H1 (cell line): ENCODE measurements around the gene SAMD7. TPM values are rescaled to one million over a fixed set of nuclear protein-coding genes. Genes with fewer than 3 reads are reported as not detected.

Source experiments
- CTCF ChIA-PET: fragments of 300-600 bp; sonication (Branson Sonifier 250); formaldehyde crosslinking; loops from one replicate; lab custom pipeline; 2021; ENCODE audit not compliant: partially characterized antibody; lab: Charles Lee
- POLR2A ChIA-PET: fragments of 300-600 bp; sonication (Branson Sonifier 250); formaldehyde crosslinking; loops from one replicate; lab custom pipeline; 2021; ENCODE audit warnings: inconsistent platforms; ENCODE audit not compliant: partially characterized antibody; lab: Charles Lee
- DNase-seq, 2 experiments: peaks; one replicate each; pipeline versions ENCODE4 v3.0.0 to v3.0.0-alpha.2; 2010 to 2022; ENCODE audit warnings: low spot score in 2 of 2, low read depth in 1 of 2, mixed read lengths in 1 of 2
- FAIRE-seq: peaks from 2 replicates; lab custom pipeline; 2011; peaks lifted over from hg19 to GRCh38; lab: Jason Lieb, UNC
- H2AFZ ChIP-seq: 2 replicates; pipeline ENCODE4 v1.8.1; 2012; ENCODE audit warnings: low read length, inconsistent platforms
- H2AK5ac ChIP-seq: 2 replicates; pipeline ENCODE4 v1.6.1; 2013; ENCODE audit warnings: low read depth, low read length
- H2BK120ac ChIP-seq: replicated peaks from 2 replicates; pipeline ENCODE3; 2013; ENCODE audit warnings: low read depth, low read length, inconsistent platforms
- H2BK12ac ChIP-seq: 2 replicates; pipeline ENCODE4 v1.6.1; 2013; ENCODE audit warnings: low read depth, low read length
- H2BK15ac ChIP-seq: 2 replicates; pipeline ENCODE4 v1.6.1; 2013; ENCODE audit warnings: low read length
- H2BK20ac ChIP-seq: 2 replicates; pipeline ENCODE4 v1.6.1; 2013; ENCODE audit warnings: low read length
- H2BK5ac ChIP-seq: 2 replicates; pipeline ENCODE4 v1.6.1; 2013; ENCODE audit warnings: low read depth, low read length
- H3K14ac ChIP-seq: 2 replicates; pipeline ENCODE4 v1.6.1; 2013; ENCODE audit warnings: inconsistent platforms; ENCODE audit not compliant: insufficient read length
- H3K18ac ChIP-seq: 2 replicates; pipeline ENCODE4 v1.6.1; 2013; ENCODE audit warnings: low read length; ENCODE audit errors: extremely low read depth
- H3K23ac ChIP-seq: 2 replicates; pipeline ENCODE4 v1.6.1; 2013; ENCODE audit warnings: inconsistent platforms; ENCODE audit not compliant: insufficient read length
- H3K23me2 ChIP-seq: 2 replicates; pipeline ENCODE4 v1.6.1; 2013; ENCODE audit warnings: low read depth, low read length
- H3K27ac ChIP-seq: 2 replicates; pipeline ENCODE4 v1.6.1; 2011; ENCODE audit warnings: low read depth, low read length, inconsistent platforms
- H3K27me3 ChIP-seq, 4 experiments: replicated peaks in 1 of 4; 1 replicate in 1 of 4; 2 replicates in 3 of 4; pipeline versions ENCODE4 v1.6.1 to v1.8.1; 2011 to 2013; ENCODE audit warnings: low read length in 3 of 4, mild to moderate bottlenecking in 3 of 4, inconsistent platforms in 2 of 4, mixed read lengths in 2 of 4, moderate library complexity in 1 of 4; ENCODE audit not compliant: control insufficient read depth in 3 of 4, insufficient read depth in 3 of 4; ENCODE audit errors: extremely low read depth in 1 of 4
- H3K36me3 ChIP-seq, 4 experiments: 2 replicates each; pipeline versions ENCODE4 v1.6.1 to v1.8.1; 2011 to 2013; ENCODE audit warnings: mild to moderate bottlenecking in 4 of 4, low read length in 3 of 4, moderate library complexity in 2 of 4, control low read depth in 1 of 4, inconsistent platforms in 1 of 4; ENCODE audit not compliant: insufficient read depth in 4 of 4, control insufficient read depth in 2 of 4
- H3K4ac ChIP-seq: replicated peaks from 2 replicates; pipeline ENCODE3; 2013; ENCODE audit warnings: low read length, low read depth, mixed read lengths, inconsistent platforms; ENCODE audit not compliant: insufficient read length
- H3K4me1 ChIP-seq, 4 experiments: replicated peaks in 1 of 4; 1 replicate in 1 of 4; 2 replicates in 3 of 4; pipeline versions ENCODE4 v1.6.1 to v1.8.1; 2011 to 2013; ENCODE audit warnings: low read length in 3 of 4, inconsistent platforms in 2 of 4, mixed read lengths in 1 of 4; ENCODE audit not compliant: insufficient read depth in 4 of 4, control insufficient read depth in 3 of 4
- H3K4me2 ChIP-seq, 2 experiments: 2 replicates each; pipeline versions ENCODE4 v1.6.1 to v1.8.1; 2011 to 2013; ENCODE audit warnings: low read depth in 2 of 2, low read length in 2 of 2, control low read depth in 1 of 2, inconsistent platforms in 1 of 2, mild to moderate bottlenecking in 1 of 2; ENCODE audit not compliant: insufficient read depth in 1 of 2
- H3K4me3 ChIP-seq, 4 experiments: fragments of 200-600, 300-600 bp in 1 of 4; sonication (generic), shearing (Covaris generic), sonication (Bioruptor Twin) in 1 of 4; 2 replicates each; pipeline versions ENCODE4 v1.5.1 to v1.8.1; 2011 to 2016; ENCODE audit warnings: low read length in 4 of 4, low read depth in 3 of 4, control low read depth in 2 of 4, inconsistent platforms in 2 of 4, mild to moderate bottlenecking in 2 of 4, mixed read lengths in 1 of 4, moderate library complexity in 1 of 4; ENCODE audit not compliant: insufficient read depth in 2 of 4; ENCODE audit errors: extremely low read depth in 1 of 4
- H3K56ac ChIP-seq: replicated peaks from 2 replicates; pipeline ENCODE3; 2013; ENCODE audit warnings: low read depth, mild to moderate bottlenecking, mixed read lengths, low read length, inconsistent platforms; ENCODE audit not compliant: insufficient read length
- H3K79me1 ChIP-seq: 2 replicates; pipeline ENCODE4 v1.6.1; 2013; ENCODE audit warnings: low read depth, low read length, control low read depth
- H3K79me2 ChIP-seq, 2 experiments: 2 replicates each; pipeline versions ENCODE4 v1.6.1 to v1.8.1; 2012 to 2013; ENCODE audit warnings: low read length in 2 of 2, mild to moderate bottlenecking in 2 of 2, inconsistent platforms in 1 of 2; ENCODE audit not compliant: insufficient read depth in 2 of 2, control insufficient read depth in 1 of 2
- H3K9ac ChIP-seq, 4 experiments: replicated peaks in 1 of 4; 1 replicate in 1 of 4; 2 replicates in 3 of 4; pipeline versions ENCODE4 v1.6.1 to v1.8.1; 2011 to 2013; ENCODE audit warnings: low read depth in 3 of 4, low read length in 3 of 4, control low read depth in 2 of 4, mild to moderate bottlenecking in 2 of 4, moderate library complexity in 2 of 4, inconsistent platforms in 1 of 4; ENCODE audit errors: extremely low read depth in 1 of 4
- H3K9me3 ChIP-seq, 2 experiments: 2 replicates each; pipeline versions ENCODE4 v1.6.1 to v1.8.1; 2012 to 2013; ENCODE audit warnings: mild to moderate bottlenecking in 2 of 2, moderate library complexity in 2 of 2, control low read depth in 1 of 2, inconsistent platforms in 1 of 2, low read depth in 1 of 2, low read length in 1 of 2, mixed read lengths in 1 of 2; ENCODE audit not compliant: insufficient read depth in 2 of 2
- H4K20me1 ChIP-seq, 2 experiments: replicated peaks in 1 of 2; 2 replicates each; pipeline versions ENCODE3 to v1.8.1; 2011 to 2013; ENCODE audit warnings: inconsistent platforms in 2 of 2, low read length in 2 of 2, mild to moderate bottlenecking in 1 of 2; ENCODE audit not compliant: insufficient read depth in 2 of 2, control insufficient read depth in 1 of 2
- H4K5ac ChIP-seq: 2 replicates; pipeline ENCODE4 v1.6.1; 2013; ENCODE audit warnings: low read length, low read depth, mixed read lengths, inconsistent platforms; ENCODE audit not compliant: insufficient read length
- H4K8ac ChIP-seq: 2 replicates; pipeline ENCODE4 v1.8.0; 2013; ENCODE audit warnings: mild to moderate bottlenecking, moderate library complexity, low read length, inconsistent platforms; ENCODE audit not compliant: insufficient read depth; ENCODE audit errors: extremely low read depth
- H4K91ac ChIP-seq: replicated peaks from 2 replicates; pipeline ENCODE3; 2013; ENCODE audit warnings: low read length, mixed read lengths, inconsistent platforms; ENCODE audit not compliant: insufficient read length
- ATF3 ChIP-seq: IDR thresholded peaks from 2 replicates; pipeline ENCODE4 v1.6.1; 2011; ENCODE audit warnings: low read depth, mild to moderate bottlenecking, low read length; ENCODE audit not compliant: insufficient read depth
- BRCA1 ChIP-seq: IDR thresholded peaks from 2 replicates; pipeline ENCODE4 v1.6.1; 2012; ENCODE audit warnings: low read depth, low read length, improper control_type of control experiment
- CHD2 ChIP-seq: IDR thresholded peaks from 2 replicates; pipeline ENCODE4 v1.6.1; 2012; ENCODE audit warnings: low read length, improper control_type of control experiment
- CREB1 ChIP-seq: IDR thresholded peaks from 2 replicates; pipeline ENCODE4 v1.6.1; 2012; ENCODE audit warnings: inconsistent platforms
- CTBP2 ChIP-seq: IDR thresholded peaks from 2 replicates; pipeline ENCODE4 v1.7.0; 2011; ENCODE audit warnings: borderline replicate concordance, mild to moderate bottlenecking, moderate library complexity, mixed read lengths, low read length; ENCODE audit not compliant: insufficient read depth, insufficient read length
- EGR1 ChIP-seq: IDR thresholded peaks from 2 replicates; pipeline ENCODE4 v1.6.1; 2011; ENCODE audit warnings: low read depth, low read length, borderline replicate concordance
- KDM4A ChIP-seq: IDR thresholded peaks from one replicate; pipeline ENCODE4 v1.7.1; 2012; ENCODE audit warnings: low read depth, mild to moderate bottlenecking, moderate library complexity, low read length, inconsistent platforms; ENCODE audit not compliant: severe bottlenecking
- NANOG ChIP-seq: IDR thresholded peaks from 2 replicates; pipeline ENCODE4 v1.6.1; 2011; ENCODE audit warnings: low read length, low read depth, mild to moderate bottlenecking, inconsistent platforms; ENCODE audit not compliant: insufficient read depth, poor library complexity, severe bottlenecking
- SAP30 ChIP-seq: fragments of 300-600 bp; sonication (generic); IDR thresholded peaks from 2 replicates; pipeline ENCODE4 v1.7.1; 2012; ENCODE audit warnings: low read length, moderate library complexity, mild to moderate bottlenecking, inconsistent platforms; ENCODE audit not compliant: insufficient read depth, insufficient replicate concordance
- SP1 ChIP-seq: IDR thresholded peaks from 2 replicates; pipeline ENCODE4 v1.6.1; 2011; ENCODE audit warnings: low read depth, low read length
- TAF1 ChIP-seq: IDR thresholded peaks from 2 replicates; pipeline ENCODE4 v1.6.1; 2011; ENCODE audit warnings: mild to moderate bottlenecking, low read depth, low read length
- TAF7 ChIP-seq: optimal IDR thresholded peaks from 2 replicates; pipeline ENCODE3; 2011; ENCODE audit warnings: low read depth, mild to moderate bottlenecking, inconsistent platforms, low read length, moderate library complexity, borderline replicate concordance
- ZNF274 ChIP-seq: IDR thresholded peaks from 2 replicates; pipeline ENCODE4 v1.7.0; 2012; ENCODE audit warnings: low read length, borderline replicate concordance; ENCODE audit errors: extremely low read depth
- WGBS, 2 experiments: shearing (Covaris generic) in 1 of 2; methylation state at CpG; one replicate each; pipeline versions ENCODE4 v1.1.6 to v1.1.7; 2013 to 2015; ENCODE audit warnings: low lambda C conversion rate in 2 of 2, mixed read lengths in 2 of 2, inconsistent platforms in 1 of 2, low coverage in 1 of 2, missing lambda C conversion rate in 1 of 2; ENCODE audit not compliant: insufficient replicate concordance in 2 of 2, insufficient coverage in 1 of 2, insufficient read length in 1 of 2; ENCODE audit errors: extremely low coverage in 1 of 2, missing lambda C conversion rate in 1 of 2; 5-methylcytosine and 5-hydroxymethylcytosine counted together
- polyA plus RNA-seq, 7 experiments: library from polyadenylated mRNA; depleted of rRNA in 3 of 7; stranded (reverse) in 5 of 7; unstranded in 2 of 7; fragments of >200 nt in 5 of 7; fragments of 200-250 nt in 2 of 7; gene quantifications; 1 replicate in 5 of 7; 2 replicates in 1 of 7; 4 replicates in 1 of 7; pipeline versions ENCODE4 v1.2.1 to v1.2.3, GENCODE V29; 2011 to 2013; ENCODE audit warnings: missing spikeins in 2 of 7, mixed read lengths in 2 of 7
- total RNA-seq: library from RNA; stranded (reverse); fragmentation: NEBNext Ultra II Directional; extraction: Animal tissue kit (Norgen Biotek cat#: 25700); gene quantifications from 2 replicates; pipeline ENCODE4 v1.2.1, GENCODE V29; 2021

Gene SAMD7
- total and polyA plus RNA-seq, 2 of the 8 experiments (the other 6 are each of a cell fraction or from before 2014, with no cell fraction given): not detected

DNA sequence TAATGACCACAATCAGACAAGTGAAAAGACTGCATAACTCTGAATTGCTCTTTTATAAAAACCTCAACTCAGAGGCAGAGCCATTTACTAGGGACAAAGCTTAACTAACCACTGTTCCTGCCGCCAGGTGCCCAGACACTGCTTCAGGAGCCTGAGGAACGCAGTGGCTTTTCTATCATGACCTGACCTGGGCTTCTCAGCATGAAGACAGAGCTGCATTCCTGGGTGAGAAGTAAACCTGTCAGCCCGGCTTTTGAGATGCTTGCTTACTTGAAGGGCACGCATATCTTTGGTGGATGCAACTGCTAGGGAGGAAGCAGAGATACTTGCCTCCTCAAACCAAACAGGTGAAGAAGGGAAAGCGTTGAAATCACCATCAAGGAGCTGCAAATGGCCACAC lies 49.5 kb upstream of the SAMD7 start:
- Histone ChIP-seq H2AFZ (peak overlapping the region; percentile 36; the same call in 1 of the 2 replicates), H2BK15ac (no peak overlapping the region), H3K4ac (no peak overlapping the region), H3K79me2 (no peaks in the 10 kb centered on the region), H2AK5ac (no peak overlapping the region), H3K27me3 (no peaks in the 10 kb centered on the region), H3K56ac (no peak overlapping the region), H2BK12ac (no peak overlapping the region), H3K9me3 (no peaks in the 10 kb centered on the region), H3K23ac (no peak overlapping the region), H4K5ac (no peak overlapping the region), H3K23me2 (no peaks in the 10 kb centered on the region; the same call in 1 of the 2 replicates), H3K36me3 (no peaks in the 10 kb centered on the region), H2BK120ac (no peak overlapping the region), H2BK20ac (no peak overlapping the region), H3K9ac (no peak overlapping the region), H3K27ac (no peak overlapping the region), H4K91ac (no peak overlapping the region), H3K79me1 (no peaks in the 10 kb centered on the region), H4K20me1 (no peaks in the 10 kb centered on the region), H4K8ac (no peak overlapping the region), H3K14ac (no peak overlapping the region), H3K4me1 (peaks cover 2 to 5% (median 4%) of the 10 kb centered on the region in 4 experiments; a peak in 5 of 7 replicates), H3K18ac (no peak overlapping the region; the same call in 1 of the 2 replicates), H2BK5ac (no peak overlapping the region), H3K4me3 (no peak overlapping the region), H3K4me2 (peak overlapping the region; percentile 18 to 22; a peak in 2 of 4 replicates)
- ChIA-PET CTCF (interaction anchor here (0.6 to 6.1 kb wide), 25 partner anchors 9 to 220 kb away, joined by 3 to 37 read pairs (median 4); partner anchors contain the start of genes LRRC34, LRRIQ4 and SEC62), POLR2A (interaction anchor here (0.6 to 3.4 kb wide), 4 partner anchors 12 to 105 kb away, joined by 3 to 21 read pairs (median 4); partner anchors contain the start of gene SEC62)
- DNase-seq (no peak), FAIRE-seq (peak; percentile 55)
- 44% methylated on average over 5 of the region's 5 CpGs; no CpG with 5 or more reads in 1 of the 2 experiments for WGBS, 2 experiments
- TF ChIP-seq ATF3 (no peak), SP1 (peak; percentile 47; the same call in 1 of the 2 replicates), BRCA1 (no peak), CHD2 (no peak), EGR1 (no peak), CTBP2 (peak; percentile 39), TAF7 (no peak), TAF1 (no peak), NANOG (no peak), CREB1 (no peak), ZNF274 (no peak), KDM4A (no peak), SAP30 (no peak)
